ENCODE measurements around the gene HDAC8.
"Not testable (repeated sequence)": the region's sequence is repeated elsewhere in the genome, so short reads cannot be mapped to it uniquely, and the experiment has no call there.

Gene HDAC8

DNA sequence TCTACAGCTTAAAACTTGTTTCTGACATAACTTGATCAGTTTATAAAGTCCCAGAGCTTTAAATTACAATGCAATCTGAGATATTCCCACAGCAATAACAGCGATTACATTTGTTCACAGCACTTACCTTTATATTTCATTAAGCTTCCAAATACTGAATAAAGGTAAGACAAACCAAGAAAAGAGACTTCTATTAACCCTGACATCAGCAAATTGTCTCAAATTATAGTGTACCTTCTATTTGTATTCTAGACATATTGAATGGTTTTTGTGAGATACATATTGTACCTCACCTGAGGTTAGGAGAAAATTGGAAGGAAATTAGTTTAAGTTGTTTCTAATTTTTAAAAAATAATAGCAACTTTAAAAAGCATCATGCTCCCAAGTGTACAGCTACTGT is 111.9 kb downstream of the HDAC8 start:
- DNase-seq: no peak

DNA sequence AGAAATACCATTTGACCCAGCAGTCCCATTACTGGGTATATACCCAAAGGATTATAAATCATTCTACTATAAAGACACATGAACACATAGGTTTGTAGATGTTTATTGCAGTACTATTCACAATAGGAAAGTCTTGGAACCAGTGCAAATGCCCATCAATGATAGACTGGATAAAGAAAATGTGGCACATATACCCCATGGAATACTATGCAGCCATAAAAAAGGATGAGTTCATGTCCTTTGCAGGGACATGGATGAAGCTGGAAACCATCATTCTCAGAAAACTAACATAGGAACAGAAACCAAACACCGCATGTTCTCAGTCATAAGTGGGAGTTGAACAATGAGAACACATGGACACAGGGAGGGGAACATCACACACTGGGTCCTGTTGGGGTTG is 123.6 kb downstream of the HDAC8 start:
- DNase-seq: not testable (repeated sequence)

GRCh38 chrX:72440764-72441163 is 131.9 kb downstream of the HDAC8 start:
- DNase-seq: not testable (repeated sequence)

- DNase-seq: no peak
Observed at GRCh38 chrX:72436010-72436409, 136.6 kb downstream of the HDAC8 start.

GRCh38 chrX:72430405-72430968 is 142.2 kb downstream of the HDAC8 start:
- no peak for DNase-seq

GRCh38 chrX:72421797-72422196 is 150.8 kb downstream of the HDAC8 start:
- no peak for DNase-seq

GRCh38 chrX:72409993-72410392 is 162.7 kb downstream of the HDAC8 start:
- DNase-seq: no peak

DNA sequence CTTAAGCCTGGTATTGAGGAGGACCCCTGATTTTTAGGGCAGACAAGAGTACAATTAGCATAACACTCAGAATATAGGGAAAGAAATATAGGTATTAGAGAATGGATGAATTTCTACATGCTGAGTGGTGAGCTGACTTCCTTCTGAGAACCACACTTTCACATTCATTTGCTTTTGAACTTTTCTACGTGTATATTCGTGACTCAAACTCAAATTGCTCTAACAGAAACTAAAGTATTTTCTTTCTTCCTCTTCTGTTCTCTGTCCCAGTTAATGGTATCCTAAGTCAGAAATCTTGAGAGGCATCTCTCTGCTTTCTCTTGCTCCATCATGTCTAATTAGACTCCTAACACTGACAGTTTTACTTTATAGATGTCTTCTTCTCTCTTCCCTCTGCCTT is 163.8 kb downstream of the HDAC8 start:
- DNase-seq: no peak

DNA sequence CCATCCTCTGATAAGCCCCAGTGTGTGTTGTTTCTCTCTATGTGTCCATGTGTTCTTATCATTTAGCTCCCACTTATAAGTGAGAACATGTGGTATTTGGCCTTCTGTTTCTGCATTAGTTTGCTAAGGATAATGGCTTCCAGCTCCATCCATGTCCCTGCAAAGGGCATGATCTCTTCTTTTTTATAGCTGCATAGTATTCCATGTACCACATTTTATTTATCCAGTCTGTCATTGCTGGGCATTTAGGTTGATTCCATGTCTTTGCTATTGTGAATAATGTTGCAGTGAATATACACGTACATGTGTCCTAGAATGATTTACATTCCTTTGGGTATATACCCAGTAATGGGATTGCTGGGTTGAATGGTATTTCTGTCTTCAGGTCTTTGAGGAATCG is 167.5 kb downstream of the HDAC8 start:
- DNase-seq: not testable (repeated sequence)

GRCh38 chrX:72402614-72403013 is 170.0 kb downstream of the HDAC8 start:
- DNase-seq: peak; percentile 54

GRCh38 chrX:72399816-72400215 is 172.8 kb downstream of the HDAC8 start:
- peak; percentile 25 for DNase-seq

DNA sequence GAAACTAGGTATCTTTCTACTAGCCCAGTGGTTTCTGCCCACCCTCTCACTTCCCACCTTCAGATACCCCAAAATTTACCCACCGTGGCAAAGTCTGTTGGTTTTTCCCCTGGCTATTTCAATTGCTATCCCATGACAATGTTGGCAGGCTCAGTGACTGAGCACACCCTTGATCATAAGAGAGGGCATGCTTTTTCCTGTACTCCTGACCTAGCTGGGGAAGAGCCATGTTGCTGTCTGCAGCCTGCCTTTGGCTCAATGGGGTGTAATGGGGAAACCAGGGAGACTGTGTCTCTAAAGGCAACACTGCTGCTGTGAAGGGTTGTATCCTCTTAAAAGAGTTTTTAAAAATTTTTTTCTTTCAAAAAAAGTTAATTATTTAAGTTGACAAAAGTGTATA is 176.5 kb downstream of the HDAC8 start:
- no peak for DNase-seq

- peak; percentile 38 for DNase-seq
Observed at GRCh38 chrX:72395237-72395636, 177.4 kb downstream of the HDAC8 start.

- DNase-seq: peak; percentile 38
Observed at GRCh38 chrX:72394518-72395170, 178.0 kb downstream of the HDAC8 start.

DNA sequence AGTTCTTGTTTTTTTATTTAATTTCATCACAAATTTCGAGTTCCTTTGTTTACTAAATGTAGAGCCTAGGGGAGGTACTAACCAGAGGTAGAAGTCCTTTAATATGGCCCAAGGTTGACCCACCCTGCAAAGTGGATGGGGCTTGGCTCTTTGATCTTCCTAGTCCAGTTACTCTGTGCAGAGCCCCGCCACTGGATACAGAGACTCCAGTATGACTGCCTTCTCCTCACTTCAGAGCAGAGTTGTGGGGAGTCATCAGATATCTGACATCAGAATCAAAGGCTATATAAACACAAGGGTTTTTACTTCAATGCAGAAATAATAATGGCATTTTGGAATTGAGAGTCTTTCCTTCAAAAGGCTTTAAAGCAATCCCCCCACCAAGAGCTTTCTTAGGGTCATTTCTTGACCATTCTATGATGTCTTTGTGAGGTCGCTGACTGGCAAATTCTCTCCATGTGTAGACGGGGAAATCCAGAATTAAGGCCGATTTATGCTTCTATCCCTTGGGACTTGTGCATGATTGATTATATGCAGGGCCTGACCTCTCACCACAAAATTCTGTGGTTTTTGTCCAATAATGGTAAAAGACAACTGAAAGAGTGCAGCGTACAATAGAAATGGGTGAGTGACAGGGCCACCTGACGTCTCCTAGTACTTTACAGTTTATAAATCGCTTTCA is 178.7 kb downstream of the HDAC8 start:
- no peak for DNase-seq

GRCh38 chrX:72392816-72393800 is 179.5 kb downstream of the HDAC8 start:
- no peak for DNase-seq

DNA sequence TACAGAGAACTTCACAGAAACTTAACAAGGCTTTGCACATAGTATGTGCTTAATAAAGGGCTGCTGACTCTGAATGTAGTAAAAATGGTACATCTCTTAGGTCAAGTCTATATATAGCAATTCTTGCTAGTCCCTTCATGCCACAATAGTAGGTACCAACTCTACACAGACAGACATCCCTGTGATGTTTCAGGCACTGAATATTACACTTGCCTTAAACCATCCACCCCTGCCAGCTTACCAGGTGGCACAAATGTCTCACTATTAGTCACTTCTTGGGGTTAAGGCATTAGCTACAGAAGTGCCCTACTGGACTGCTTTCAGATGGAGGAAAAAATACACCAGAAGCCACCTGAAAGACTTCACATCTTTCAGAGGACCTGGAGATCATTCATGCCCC is 180.6 kb downstream of the HDAC8 start:
- DNase-seq: no peak

GRCh38 chrX:72387247-72387646 is 185.4 kb downstream of the HDAC8 start:
- DNase-seq: no peak

DNA sequence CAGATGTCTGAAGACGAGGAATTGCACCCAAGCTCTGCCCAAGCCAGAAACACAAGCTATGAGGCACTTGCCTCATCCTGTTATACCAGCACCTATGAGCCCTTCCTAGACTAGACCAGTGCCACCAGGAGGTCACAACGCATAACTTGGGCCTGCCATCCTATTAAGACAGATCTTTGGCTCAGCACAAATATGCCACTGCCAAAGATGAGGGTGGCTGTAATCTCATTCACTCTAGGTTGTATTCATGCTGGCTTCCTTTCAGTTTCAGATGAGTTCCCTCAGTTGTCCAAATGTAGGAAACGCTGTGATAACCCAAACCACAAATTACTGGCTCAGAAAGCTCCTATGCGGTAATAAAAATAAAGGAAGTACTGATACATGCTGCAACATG is 190.4 kb downstream of the HDAC8 start:
- DNase-seq: peak; percentile 83

GRCh38 chrX:72381439-72382201 is 191.0 kb downstream of the HDAC8 start:
- peak; percentile 32 for DNase-seq

DNA sequence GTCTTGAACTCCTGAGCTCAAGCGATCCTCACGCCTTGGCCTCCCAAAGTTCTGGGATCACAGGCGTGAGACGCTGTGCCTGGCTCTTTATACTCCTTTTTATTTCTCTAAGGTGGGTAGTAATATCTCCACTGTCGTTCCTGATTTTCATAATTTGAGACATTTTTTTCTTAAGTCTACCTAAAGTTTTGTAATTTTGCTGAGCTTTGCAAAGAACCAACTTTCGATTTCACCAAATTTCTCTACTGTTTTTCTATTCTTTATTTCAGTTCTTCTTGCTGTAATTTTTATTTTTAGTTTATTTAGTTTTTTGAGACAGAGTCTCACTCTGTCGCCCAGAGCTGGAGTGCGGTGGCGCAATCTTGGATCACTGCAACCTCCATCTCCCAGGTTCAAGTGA is 196.5 kb downstream of the HDAC8 start:
- DNase-seq: no peak

DNA sequence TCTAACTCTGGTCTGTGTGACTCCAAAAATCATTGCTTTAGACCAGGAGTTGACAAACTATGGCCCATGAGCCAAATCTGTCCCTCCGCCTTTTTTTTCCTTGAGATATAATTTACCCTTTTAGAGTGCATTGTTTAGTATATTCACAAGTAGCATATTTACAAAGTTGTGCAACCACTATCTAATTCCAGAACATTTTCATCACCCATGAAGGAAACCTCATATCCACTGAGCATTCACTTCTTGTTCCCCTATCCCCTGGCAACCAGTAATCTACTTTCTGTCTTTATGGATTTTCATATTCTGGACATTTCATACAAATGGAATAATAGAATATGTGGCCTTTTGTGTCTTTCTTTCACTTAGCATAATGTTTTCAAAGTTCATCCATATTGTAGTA is 199.5 kb downstream of the HDAC8 start:
- no peak for DNase-seq

Measured in OCI-M1 (cell line).